Jurkat, Clone E6-1 (cell line): ENCODE results near the gene PLXNB1.
"Not testable (repeated sequence)": the region's sequence is repeated elsewhere in the genome, so short reads cannot be mapped to it uniquely, and the experiment has no call there.

ENCODE experiments used
- DNase-seq: peaks from one replicate; pipeline ENCODE4 v3.0.0-alpha.2; 2011; ENCODE audit warnings: low read depth, low spot score
- H3K4me3 ChIP-seq: 2 replicates; pipeline ENCODE4 v1.5.1; 2011; ENCODE audit warnings: mild to moderate bottlenecking, low read length, control low read depth, moderate library complexity

PLXNB1 gene

GRCh38 chr3:48410205-48411040, 19.5 kb downstream of the PLXNB1 start:
- no peak for DNase-seq
- H3K4me3 ChIP-seq: no peak overlapping the region

- H3K4me3 ChIP-seq: no peak overlapping the region
- DNase-seq: no peak
Measured at GRCh38 chr3:48409291-48410201, 20.3 kb downstream of the PLXNB1 start.

GRCh38 chr3:48408823-48409281, 21.0 kb downstream of the PLXNB1 start:
- no peak for DNase-seq
- no peak overlapping the region for H3K4me3 ChIP-seq

GRCh38 chr3:48407542-48408099, 22.3 kb downstream of the PLXNB1 start:
- no peak for DNase-seq
- H3K4me3 ChIP-seq: no peak overlapping the region

- H3K4me3 ChIP-seq: no peak overlapping the region
- no peak for DNase-seq
Measured at GRCh38 chr3:48406443-48407431, 23.1 kb downstream of the PLXNB1 start.

GRCh38 chr3:48405971-48406370, 23.9 kb downstream of the PLXNB1 start:
- H3K4me3 ChIP-seq: no peak overlapping the region
- DNase-seq: no peak

- no peak for DNase-seq
- no peak overlapping the region for H3K4me3 ChIP-seq
Measured at GRCh38 chr3:48405343-48405881, 24.5 kb downstream of the PLXNB1 start.

GRCh38 chr3:48404440-48405342, 25.2 kb downstream of the PLXNB1 start:
- no peak for DNase-seq
- H3K4me3 ChIP-seq: no peak overlapping the region

- H3K4me3 ChIP-seq: no peak overlapping the region
- DNase-seq: no peak
Measured at GRCh38 chr3:48403533-48404439, 26.1 kb downstream of the PLXNB1 start.

GRCh38 chr3:48402907-48403306, 27.0 kb downstream of the PLXNB1 start:
- no peak for DNase-seq
- H3K4me3 ChIP-seq: no peak overlapping the region

- DNase-seq: no peak
- H3K4me3 ChIP-seq: no peak overlapping the region
Measured at GRCh38 chr3:48402281-48402732, 27.6 kb downstream of the PLXNB1 start.

GRCh38 chr3:48401434-48401901, 28.4 kb downstream of the PLXNB1 start:
- not testable (repeated sequence) for DNase-seq

GRCh38 chr3:48400824-48401433, 29.0 kb downstream of the PLXNB1 start:
- peak; percentile 49 for DNase-seq
- H3K4me3 ChIP-seq: no peak overlapping the region

More at GRCh38 chr3:48401434-48401901, 28.4 kb downstream of the PLXNB1 start:
- not testable (repeated sequence) for H3K4me3 ChIP-seq

- DNase-seq: no peak
- no peak overlapping the region for H3K4me3 ChIP-seq
Measured at GRCh38 chr3:48399387-48400172, 30.3 kb downstream of the PLXNB1 start.
